Measurements from ENCODE around the gene ROBO4.

Gene ROBO4

GRCh38 chr11:124897674-124898262 is at the start of gene ROBO4:
Gene ROBO4, minus strand, starts transcription at chr11:124897865. Its CDS starts 70 bp downstream, at chr11:124897795.
- TF ChIP-seq CTCF (conservative IDR thresholded peaks at IDR 0.05; ENCODE audit: control insufficient read depth, insufficient read depth, low read depth, low read length) = no peak
- no peak within 1 kb of the TSS for H3K4me3 ChIP-seq (ENCODE audit: control insufficient read depth, low read depth, low read length)
- DNase-seq (ENCODE audit: low read depth) = peak; percentile 11

- no peak overlapping the region for H3K4me3 ChIP-seq (ENCODE audit: control insufficient read depth, low read depth, low read length)
- DNase-seq (ENCODE audit: low read depth) = peak; percentile 64
- TF ChIP-seq CTCF (conservative IDR thresholded peaks at IDR 0.05; ENCODE audit: control insufficient read depth, insufficient read depth, low read depth, low read length) = no peak
Measured at GRCh38 chr11:124946735-124947141, 49.1 kb upstream of the ROBO4 start.

- TF ChIP-seq CTCF (conservative IDR thresholded peaks at IDR 0.05; ENCODE audit: control insufficient read depth, insufficient read depth, low read depth, low read length) = no peak
- DNase-seq (ENCODE audit: low read depth) = no peak
- no peak overlapping the region for H3K4me3 ChIP-seq (ENCODE audit: control insufficient read depth, low read depth, low read length)
Measured at GRCh38 chr11:124945826-124946225, 48.2 kb upstream of the ROBO4 start.

GRCh38 chr11:124944565-124944964 is 46.9 kb upstream of the ROBO4 start:
- DNase-seq (ENCODE audit: low read depth) = no peak
- TF ChIP-seq CTCF (conservative IDR thresholded peaks at IDR 0.05; ENCODE audit: control insufficient read depth, insufficient read depth, low read depth, low read length) = no peak
- no peak overlapping the region for H3K4me3 ChIP-seq (ENCODE audit: control insufficient read depth, low read depth, low read length)

- no peak for TF ChIP-seq CTCF (conservative IDR thresholded peaks at IDR 0.05; ENCODE audit: control insufficient read depth, insufficient read depth, low read depth, low read length)
- DNase-seq (ENCODE audit: low read depth) = no peak
- H3K4me3 ChIP-seq (ENCODE audit: control insufficient read depth, low read depth, low read length) = no peak overlapping the region
Measured at GRCh38 chr11:124943741-124944140, 46.1 kb upstream of the ROBO4 start.

GRCh38 chr11:124943254-124943616 is 45.6 kb upstream of the ROBO4 start:
- no peak overlapping the region for H3K4me3 ChIP-seq (ENCODE audit: control insufficient read depth, low read depth, low read length)
- TF ChIP-seq CTCF (conservative IDR thresholded peaks at IDR 0.05; ENCODE audit: control insufficient read depth, insufficient read depth, low read depth, low read length) = peak; percentile 11
- DNase-seq (ENCODE audit: low read depth) = no peak

Data from fibroblast of mammary gland (primary cell).